Progenitor cell of endocrine pancreas (in vitro differentiated cells): ENCODE measurements around the gene WASHC3. TPM values are rescaled to one million over a fixed set of nuclear protein-coding genes. Genes with fewer than 3 reads are reported as not detected.

Experiments used
- DNase-seq: peaks from one replicate; pipeline ENCODE4 v3.0.0; 2021; ENCODE audit warnings: low spot score; ENCODE audit not compliant: unreplicated experiment
- H3K27ac Mint-ChIP-seq: 2 replicates; pipeline ENCODE4 v1.8.0; 2021; ENCODE audit warnings: mild to moderate bottlenecking, moderate library complexity, mixed read lengths
- H3K27me3 Mint-ChIP-seq: 2 replicates; pipeline ENCODE4 v1.8.0; 2021; ENCODE audit warnings: mixed read lengths
- H3K36me3 Mint-ChIP-seq: 2 replicates; pipeline ENCODE4 v1.8.0; 2022; ENCODE audit warnings: mixed read lengths; ENCODE audit not compliant: insufficient read depth
- H3K4me1 Mint-ChIP-seq: 2 replicates; pipeline ENCODE4 v1.8.0; 2021; ENCODE audit warnings: low read depth, mixed read lengths
- H3K4me3 Mint-ChIP-seq: 2 replicates; pipeline ENCODE4 v1.8.0; 2021; ENCODE audit warnings: low read depth, mild to moderate bottlenecking, moderate library complexity, mixed read lengths
- H3K9me3 Mint-ChIP-seq: 2 replicates; pipeline ENCODE4 v1.8.0; 2021; ENCODE audit warnings: low read depth, mixed read lengths
- total RNA-seq: library from RNA; stranded (reverse); gene quantifications from 2 replicates; pipeline ENCODE4 v1.2.1, GENCODE V29; 2021
- TF ChIP-seq, protein P1 (sequence below): fragments of 200-600 bp; sonication (generic); IDR thresholded peaks from one replicate; pipeline ENCODE4 v1.5.0; 2021; ENCODE audit warnings: antibody characterized with exemption, mild to moderate bottlenecking; ENCODE audit not compliant: unreplicated experiment

Gene WASHC3
- total RNA-seq, 1 donor from 2014 or later, result 16.8 TPM

DNA sequence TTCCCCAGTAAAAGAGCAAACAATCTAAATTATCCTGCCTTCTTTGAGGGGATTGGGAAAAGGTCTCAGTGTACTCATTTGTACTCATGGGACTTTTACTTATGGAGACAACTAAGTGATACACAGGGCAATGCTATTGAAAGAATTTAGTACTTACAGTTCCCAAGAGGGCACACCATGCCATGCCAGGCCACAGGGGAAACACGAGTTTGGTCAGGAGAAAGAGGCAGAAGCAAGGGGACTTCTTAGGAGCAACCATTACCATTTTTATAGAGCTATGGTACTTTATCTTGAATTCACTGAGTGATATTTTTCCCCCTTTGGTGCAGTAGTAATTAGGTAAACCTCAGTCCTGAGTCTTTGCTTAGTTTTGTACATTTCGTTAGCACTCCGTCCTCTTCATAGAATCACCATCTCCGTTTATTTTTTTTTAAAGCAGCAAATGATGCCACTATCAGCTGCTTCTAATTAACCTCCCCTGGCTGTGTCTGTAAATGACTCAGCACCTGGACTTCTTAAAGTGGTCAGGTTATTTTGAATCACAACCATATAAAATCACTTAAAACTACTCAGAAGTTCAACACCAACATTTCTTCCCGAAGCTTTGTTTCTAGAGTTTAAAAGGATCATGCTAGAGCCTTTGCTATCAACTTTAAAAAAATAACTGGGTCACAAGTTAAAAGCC is 5.9 kb upstream of the WASHC3 start:
- no peak overlapping the region for H3K4me3 Mint-ChIP-seq
- H3K27me3 Mint-ChIP-seq, result peaks cover 34% of the 10 kb centered on the region
- no peak overlapping the region for H3K27ac Mint-ChIP-seq
- H3K4me1 Mint-ChIP-seq, result no peaks in the 10 kb centered on the region
- DNase-seq, result no peak
- TF ChIP-seq, protein P1, sequence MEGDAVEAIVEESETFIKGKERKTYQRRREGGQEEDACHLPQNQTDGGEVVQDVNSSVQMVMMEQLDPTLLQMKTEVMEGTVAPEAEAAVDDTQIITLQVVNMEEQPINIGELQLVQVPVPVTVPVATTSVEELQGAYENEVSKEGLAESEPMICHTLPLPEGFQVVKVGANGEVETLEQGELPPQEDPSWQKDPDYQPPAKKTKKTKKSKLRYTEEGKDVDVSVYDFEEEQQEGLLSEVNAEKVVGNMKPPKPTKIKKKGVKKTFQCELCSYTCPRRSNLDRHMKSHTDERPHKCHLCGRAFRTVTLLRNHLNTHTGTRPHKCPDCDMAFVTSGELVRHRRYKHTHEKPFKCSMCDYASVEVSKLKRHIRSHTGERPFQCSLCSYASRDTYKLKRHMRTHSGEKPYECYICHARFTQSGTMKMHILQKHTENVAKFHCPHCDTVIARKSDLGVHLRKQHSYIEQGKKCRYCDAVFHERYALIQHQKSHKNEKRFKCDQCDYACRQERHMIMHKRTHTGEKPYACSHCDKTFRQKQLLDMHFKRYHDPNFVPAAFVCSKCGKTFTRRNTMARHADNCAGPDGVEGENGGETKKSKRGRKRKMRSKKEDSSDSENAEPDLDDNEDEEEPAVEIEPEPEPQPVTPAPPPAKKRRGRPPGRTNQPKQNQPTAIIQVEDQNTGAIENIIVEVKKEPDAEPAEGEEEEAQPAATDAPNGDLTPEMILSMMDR, result no peak
- no peaks in the 10 kb centered on the region for H3K36me3 Mint-ChIP-seq
- no peaks in the 10 kb centered on the region for H3K9me3 Mint-ChIP-seq

DNA sequence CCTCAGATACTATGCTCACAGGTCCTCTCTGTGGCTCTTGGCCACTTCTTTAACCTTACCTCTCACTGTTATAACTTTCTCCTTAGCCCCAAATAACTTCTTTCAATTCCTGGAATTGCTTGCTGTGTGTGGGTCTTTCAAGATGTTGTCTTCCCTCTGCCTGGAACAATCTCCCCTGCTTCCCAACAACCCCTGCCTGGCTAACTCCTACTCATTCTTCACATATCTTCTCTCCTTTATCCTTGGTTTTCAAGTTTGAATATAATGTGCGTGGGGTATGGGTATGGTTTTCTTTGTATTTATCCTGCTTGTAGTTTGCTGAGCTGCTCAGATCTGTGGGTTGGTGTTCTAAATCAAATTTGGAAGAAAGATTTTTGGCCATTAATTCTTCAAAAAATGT is 2.7 kb upstream of the WASHC3 start:
- Mint-ChIP-seq H3K27me3 (peaks cover 49% of the 10 kb centered on the region), H3K36me3 (no peaks in the 10 kb centered on the region), H3K9me3 (no peaks in the 10 kb centered on the region), H3K4me3 (no peak overlapping the region), H3K4me1 (peaks cover 12% of the 10 kb centered on the region), H3K27ac (no peak overlapping the region)
- TF ChIP-seq, protein P1, result no peak
- no peak for DNase-seq

DNA sequence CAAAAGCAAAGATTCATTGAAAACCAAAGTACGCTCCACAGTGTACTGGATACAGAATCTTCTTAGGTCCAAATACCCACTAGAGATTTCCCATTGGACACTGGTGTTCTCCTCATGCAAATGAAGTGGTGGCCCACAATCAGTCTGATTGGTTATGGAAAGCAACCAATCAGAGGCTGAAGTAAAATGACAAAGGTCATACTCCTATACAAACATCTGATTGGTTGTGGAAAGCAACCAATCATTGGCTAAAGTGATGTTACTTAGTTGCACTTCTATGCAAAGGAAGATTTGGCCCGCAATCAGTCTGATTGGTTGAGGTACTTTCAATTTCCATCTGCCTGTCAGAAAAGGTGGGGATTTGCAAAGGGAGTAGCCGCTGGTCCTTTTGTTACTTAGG is 1.3 kb upstream of the WASHC3 start:
- TF ChIP-seq, protein P1, result no peak
- no peaks in the 10 kb centered on the region for H3K36me3 Mint-ChIP-seq
- H3K4me3 Mint-ChIP-seq, result no peak overlapping the region
- peaks cover 55% of the 10 kb centered on the region for H3K27me3 Mint-ChIP-seq
- H3K4me1 Mint-ChIP-seq, result peaks cover 17% of the 10 kb centered on the region
- no peaks in the 10 kb centered on the region for H3K9me3 Mint-ChIP-seq
- DNase-seq, result no peak
- no peak overlapping the region for H3K27ac Mint-ChIP-seq

DNA sequence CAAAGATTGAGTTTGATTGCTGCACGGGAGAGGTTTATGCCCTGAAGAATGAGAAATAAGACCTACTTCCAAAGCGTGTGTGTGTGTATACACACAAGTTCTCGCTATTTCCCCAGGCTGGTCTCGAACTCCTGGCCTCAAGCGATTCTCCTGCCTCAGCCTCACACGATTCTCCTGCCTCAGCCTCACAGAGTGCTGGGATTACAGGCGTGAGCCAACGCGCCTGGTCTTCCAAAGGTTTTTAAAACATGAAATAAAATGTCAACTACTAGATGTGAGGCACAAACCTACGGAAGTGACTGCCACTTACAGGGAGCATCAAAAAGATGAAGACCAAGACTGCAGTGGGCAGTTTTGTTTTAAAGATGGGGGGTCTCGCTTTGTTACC is 622 bp upstream of the WASHC3 start:
- Mint-ChIP-seq H3K36me3 (peaks cover 1% of the 10 kb centered on the region), H3K27ac (no peak overlapping the region), H3K9me3 (no peaks in the 10 kb centered on the region), H3K27me3 (peaks cover 60% of the 10 kb centered on the region), H3K4me3 (peak overlapping the region; percentile 99), H3K4me1 (peaks cover 17% of the 10 kb centered on the region)
- TF ChIP-seq, protein P1, result no peak
- DNase-seq, result no peak

DNA sequence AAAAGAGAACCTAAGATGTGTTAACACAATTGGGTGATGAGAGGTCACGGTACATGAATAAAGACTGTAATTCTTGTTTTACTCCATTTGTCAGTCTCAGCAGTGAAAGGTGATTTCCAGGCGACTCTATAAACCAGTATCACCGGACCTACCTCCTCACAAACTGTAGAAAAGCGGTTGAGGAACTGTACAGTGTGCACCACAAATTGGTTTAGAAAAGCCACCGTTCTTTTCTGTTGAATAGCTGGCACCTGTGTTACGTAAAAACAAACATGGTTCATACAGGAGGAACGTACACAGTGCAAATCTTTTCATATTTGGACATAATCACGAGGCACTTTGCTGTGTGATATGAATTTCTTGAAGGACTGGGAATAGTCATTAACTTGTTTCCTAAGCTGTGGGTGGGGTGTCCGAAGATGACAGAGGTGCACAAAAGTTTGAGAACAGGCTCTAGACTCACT is 663 bp downstream of the WASHC3 start:
- H3K27me3 Mint-ChIP-seq, result peaks cover 67% of the 10 kb centered on the region
- peaks cover 17% of the 10 kb centered on the region for H3K4me1 Mint-ChIP-seq
- peaks cover 8% of the 10 kb centered on the region for H3K36me3 Mint-ChIP-seq
- H3K4me3 Mint-ChIP-seq, result peak overlapping the region; percentile 99
- TF ChIP-seq, protein P1, result no peak
- DNase-seq, result no peak
- H3K9me3 Mint-ChIP-seq, result peaks cover 4% of the 10 kb centered on the region
- peak overlapping the region; percentile 51 for H3K27ac Mint-ChIP-seq
